GM13976 (cell line): ENCODE results near the gene ZCCHC24.

Source experiments
- DNase-seq: peaks from one replicate; pipeline ENCODE4 v3.0.0; 2012; ENCODE audit warnings: low spot score
- in situ Hi-C: fragments of 300-500 bp; cut with MboI; formaldehyde crosslinking; loops from one replicate; pipeline ENCODE4 v1.12.0; 2022; ENCODE audit warnings: low sequenced_read_pairs, mixed read lengths, inconsistent platforms; ENCODE audit not compliant: unreplicated experiment
- TF ChIP-seq, protein P1 (sequence below): IDR thresholded peaks from 2 replicates; pipeline ENCODE4 v1.5.1; 2012; ENCODE audit warnings: borderline replicate concordance, mild to moderate bottlenecking; ENCODE audit not compliant: insufficient read depth; ENCODE audit errors: extremely low read depth, missing control alignments, control extremely low read depth

Gene ZCCHC24

DNA sequence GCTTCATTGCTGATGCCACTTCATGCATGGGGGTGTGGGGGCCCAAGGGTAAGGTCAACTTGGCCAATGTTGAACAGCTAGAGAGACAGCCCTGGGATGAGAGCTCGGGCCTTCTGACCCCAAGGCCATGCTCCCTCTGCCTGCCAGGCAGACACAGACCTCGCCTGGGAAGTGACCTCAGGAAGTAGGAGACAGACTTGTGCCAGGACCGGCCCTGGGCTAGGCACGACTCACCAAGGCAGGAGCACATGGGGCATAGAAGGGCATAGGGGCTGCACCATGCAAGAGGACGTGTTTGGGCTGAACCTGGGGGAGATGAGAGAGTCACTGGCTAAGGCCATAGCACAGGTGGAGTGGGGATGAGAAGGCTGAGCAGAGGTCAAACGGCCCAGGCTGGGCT lies 27.1 kb downstream of the ZCCHC24 start:
- TF ChIP-seq, protein P1, sequence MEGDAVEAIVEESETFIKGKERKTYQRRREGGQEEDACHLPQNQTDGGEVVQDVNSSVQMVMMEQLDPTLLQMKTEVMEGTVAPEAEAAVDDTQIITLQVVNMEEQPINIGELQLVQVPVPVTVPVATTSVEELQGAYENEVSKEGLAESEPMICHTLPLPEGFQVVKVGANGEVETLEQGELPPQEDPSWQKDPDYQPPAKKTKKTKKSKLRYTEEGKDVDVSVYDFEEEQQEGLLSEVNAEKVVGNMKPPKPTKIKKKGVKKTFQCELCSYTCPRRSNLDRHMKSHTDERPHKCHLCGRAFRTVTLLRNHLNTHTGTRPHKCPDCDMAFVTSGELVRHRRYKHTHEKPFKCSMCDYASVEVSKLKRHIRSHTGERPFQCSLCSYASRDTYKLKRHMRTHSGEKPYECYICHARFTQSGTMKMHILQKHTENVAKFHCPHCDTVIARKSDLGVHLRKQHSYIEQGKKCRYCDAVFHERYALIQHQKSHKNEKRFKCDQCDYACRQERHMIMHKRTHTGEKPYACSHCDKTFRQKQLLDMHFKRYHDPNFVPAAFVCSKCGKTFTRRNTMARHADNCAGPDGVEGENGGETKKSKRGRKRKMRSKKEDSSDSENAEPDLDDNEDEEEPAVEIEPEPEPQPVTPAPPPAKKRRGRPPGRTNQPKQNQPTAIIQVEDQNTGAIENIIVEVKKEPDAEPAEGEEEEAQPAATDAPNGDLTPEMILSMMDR: no peak
- DNase-seq: no peak

DNA sequence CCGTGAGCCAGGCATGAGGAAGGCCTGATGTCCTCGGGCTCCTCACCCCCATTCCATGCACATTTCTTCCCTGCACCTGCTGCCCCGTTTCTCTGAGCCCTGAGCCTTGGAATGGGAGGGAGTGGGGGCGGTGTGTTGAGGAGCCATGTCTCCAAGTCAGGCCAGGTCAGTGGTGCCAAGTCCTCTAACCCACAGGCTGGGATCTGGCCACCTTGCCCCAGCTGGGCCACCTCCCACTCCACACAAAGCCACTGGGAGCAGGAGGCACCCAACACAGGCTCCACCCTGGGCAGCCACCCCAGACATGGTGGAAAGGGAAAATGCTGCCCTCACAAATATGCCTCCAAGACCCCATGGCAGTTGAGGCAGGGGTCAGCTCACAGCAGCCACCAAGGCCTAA lies 27.7 kb downstream of the ZCCHC24 start:
- in situ Hi-C loops: no loop called here
- DNase-seq: no peak
- TF ChIP-seq, protein P1: no peak

More for the DNA sequence above, 27.1 kb downstream of the ZCCHC24 start:
- in situ Hi-C loops: no loop called here

DNA sequence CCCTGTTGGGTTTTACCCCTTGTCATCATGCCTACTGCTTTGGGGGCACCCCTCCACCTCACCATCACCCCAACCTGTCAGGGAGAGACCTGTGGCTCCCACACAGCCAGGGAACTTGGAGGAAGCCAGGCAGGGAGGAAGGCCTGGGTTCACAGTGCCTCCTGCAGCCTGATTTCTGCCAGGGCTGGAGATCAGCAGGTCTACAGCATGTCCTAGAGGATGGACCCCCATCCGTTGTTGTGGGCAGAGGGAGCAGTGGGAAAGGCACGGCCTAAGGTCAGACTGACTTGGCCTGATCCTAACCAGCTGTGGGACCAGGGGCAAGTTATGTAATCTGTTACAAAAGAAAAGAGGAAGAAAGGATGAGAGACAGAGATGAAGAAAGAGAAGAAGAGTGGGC lies 28.2 kb downstream of the ZCCHC24 start:
- in situ Hi-C loops: no loop called here
- DNase-seq: no peak
- TF ChIP-seq, protein P1: no peak

DNA sequence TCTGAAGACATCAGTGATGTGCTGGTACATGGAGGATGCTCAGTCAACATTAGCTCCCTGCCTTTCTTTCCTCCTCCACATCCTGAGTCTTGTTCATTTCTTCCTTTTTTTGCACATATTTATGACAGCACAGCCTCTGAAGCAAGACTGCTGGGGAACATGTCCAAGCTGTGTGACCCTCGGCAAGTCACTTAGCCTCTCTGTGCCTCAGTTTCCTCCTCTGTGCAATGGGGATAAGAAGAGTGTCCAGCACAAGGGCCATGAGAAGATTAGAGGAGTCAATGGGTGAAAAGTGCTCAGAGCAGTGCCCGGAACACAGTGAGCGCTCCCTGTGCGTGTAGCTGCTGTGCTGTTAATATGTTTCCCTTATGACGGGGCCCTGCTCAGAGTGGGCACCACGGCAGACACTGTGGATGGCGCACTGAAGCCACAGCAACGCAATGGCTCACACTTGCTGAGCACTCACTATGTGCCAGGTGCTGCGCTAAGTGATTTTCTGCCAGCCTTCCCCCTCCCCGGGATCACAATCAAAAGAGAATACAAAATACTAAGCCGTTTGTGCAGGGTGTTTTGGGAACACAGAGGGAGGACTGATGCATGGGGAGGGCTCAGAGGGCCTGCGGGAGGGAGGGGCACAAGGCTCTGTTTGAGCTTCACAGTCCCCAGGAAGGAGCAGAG lies 28.7 kb downstream of the ZCCHC24 start:
- TF ChIP-seq, protein P1: no peak
- no peak for DNase-seq
- in situ Hi-C loops: no loop called here

DNA sequence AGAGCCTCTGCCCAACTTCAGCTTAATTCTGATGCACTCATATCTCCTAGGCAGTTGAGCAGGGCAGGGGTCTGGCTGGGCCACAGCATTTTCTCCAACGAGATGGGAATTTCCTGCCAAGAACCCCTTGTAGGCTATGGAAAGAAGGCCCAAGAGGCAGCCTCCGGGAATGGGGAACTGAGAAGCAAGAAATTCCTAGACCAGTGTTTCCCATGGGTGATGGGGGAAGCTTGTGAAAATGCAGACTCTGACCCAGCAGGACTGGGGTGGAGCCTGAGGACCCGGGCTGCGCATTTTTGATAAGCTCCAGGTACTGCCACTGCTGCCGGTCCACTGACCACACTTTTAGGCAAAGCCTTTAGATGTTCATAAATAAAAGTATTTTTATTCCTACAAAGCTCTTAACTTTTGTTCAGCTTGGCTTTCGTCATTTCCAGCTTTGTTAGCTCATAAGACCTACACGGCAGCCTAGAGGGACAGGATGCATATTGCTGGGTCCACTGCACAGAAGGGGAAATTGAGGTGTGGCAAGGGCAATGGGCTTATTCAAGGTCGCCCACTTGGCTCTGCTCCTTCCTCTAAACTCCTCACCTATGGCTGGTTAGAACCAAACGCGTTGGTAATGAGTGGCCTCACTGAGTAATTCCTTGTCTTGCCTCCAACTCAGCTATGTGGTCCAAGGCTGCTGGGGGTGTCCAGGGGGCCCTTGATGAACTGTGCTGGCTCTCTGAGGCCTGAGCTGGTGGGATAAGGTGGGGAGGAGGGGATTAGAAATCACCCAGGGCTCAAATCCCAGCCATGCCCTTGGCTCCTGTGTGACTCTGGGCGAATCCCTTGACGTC lies 29.5 kb downstream of the ZCCHC24 start:
- TF ChIP-seq, protein P1: no peak
- no peak for DNase-seq
- in situ Hi-C loops: no loop called here

DNA sequence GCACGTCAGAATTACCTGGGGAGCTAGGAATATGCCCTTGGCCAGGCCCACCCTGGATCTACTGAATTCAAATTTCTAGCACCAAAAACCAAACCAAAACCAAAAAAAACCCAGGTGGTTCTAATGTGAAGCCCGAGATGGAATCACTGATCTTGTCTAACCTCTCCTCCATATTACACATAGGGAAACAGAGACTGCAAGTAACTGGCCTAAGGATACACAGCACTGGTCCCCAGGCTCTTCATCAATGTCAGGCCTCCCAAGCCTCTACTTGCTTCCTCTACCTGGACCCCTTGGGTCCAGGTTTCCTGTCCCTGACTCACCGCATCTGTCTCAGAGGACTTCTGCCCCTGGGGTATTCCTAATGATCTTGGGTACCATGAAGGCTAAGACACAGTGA lies 30.7 kb downstream of the ZCCHC24 start:
- in situ Hi-C loops: no loop called here
- no peak for DNase-seq
- TF ChIP-seq, protein P1: no peak
